Muscle of leg (tissue), 11 donors: ENCODE results near the gene NTSR1. TPM values are rescaled to one million over a fixed set of nuclear protein-coding genes. Genes with fewer than 3 reads are reported as not detected.
"Not testable (repeated sequence)": the region's sequence is repeated elsewhere in the genome, so short reads cannot be mapped to it uniquely, and the experiment has no call there.

Experiments
- DNase-seq: peaks from one replicate; pipeline ENCODE4 v3.0.0; 2013
- H3K27ac ChIP-seq: one replicate; pipeline ENCODE4 v1.5.1; 2013; ENCODE audit warnings: mild to moderate bottlenecking, low read length, control low read depth
- H3K27me3 ChIP-seq: one replicate; pipeline ENCODE4 v1.6.1; 2013; ENCODE audit warnings: low read length; ENCODE audit not compliant: control insufficient read depth, insufficient read depth
- H3K36me3 ChIP-seq: one replicate; pipeline ENCODE4 v1.6.1; 2013; ENCODE audit warnings: low read length; ENCODE audit not compliant: control insufficient read depth, insufficient read depth
- H3K4me1 ChIP-seq: one replicate; pipeline ENCODE4 v1.6.1; 2013; ENCODE audit warnings: low read length; ENCODE audit not compliant: control insufficient read depth, insufficient read depth
- H3K4me3 ChIP-seq: one replicate; pipeline ENCODE4 v1.5.1; 2013; ENCODE audit warnings: low read length, control low read depth
- H3K9me3 ChIP-seq: replicated peaks from 2 replicates; pipeline ENCODE4 v1.6.1; 2013; ENCODE audit warnings: low read depth, low read length; ENCODE audit not compliant: control insufficient read depth
- WGBS: methylation state at CpG from one replicate; pipeline ENCODE4 v1.1.5; 2013; ENCODE audit warnings: missing lambda C conversion rate; ENCODE audit not compliant: insufficient coverage; 5-methylcytosine and 5-hydroxymethylcytosine counted together
- polyA plus RNA-seq, 8 donors: library from polyadenylated mRNA; unstranded; fragments of 120-200 nt; gene quantifications; one replicate each; pipeline versions ENCODE4 v1.2.1 to v1.2.3, GENCODE V29; 2013; ENCODE audit warnings: inconsistent platforms in 1 of 8, low replicate concordance in 1 of 8; ENCODE audit not compliant: insufficient read length in 8 of 8, insufficient read depth in 1 of 8
- total RNA-seq: library from RNA; stranded (reverse); fragments of 120-200 nt; gene quantifications from one replicate; pipeline ENCODE4 v1.2.4, GENCODE V29; 2013

NTSR1 gene
- total and polyA plus RNA-seq, 9 donors, result 0.04 to 0.27 (median 0.18) TPM

DNA sequence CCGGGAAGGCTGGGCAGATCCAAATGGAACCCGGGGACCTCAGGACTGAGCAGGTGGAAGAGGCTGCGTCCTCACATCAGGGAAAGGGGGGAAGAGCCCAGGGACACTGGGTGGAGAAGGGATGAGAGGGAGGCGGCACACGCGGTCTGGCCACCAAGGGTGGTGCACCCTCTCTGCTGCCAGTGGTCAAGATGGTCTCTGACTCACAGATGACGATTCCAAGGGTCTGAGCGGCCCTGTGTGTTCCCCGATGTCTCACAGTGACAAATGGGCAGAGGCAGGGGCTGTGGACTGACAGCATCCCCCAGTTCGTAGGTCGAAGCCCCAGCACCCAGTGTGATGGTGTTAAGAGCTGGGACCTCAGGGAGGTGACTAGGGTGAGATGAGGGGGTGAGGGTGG is 34.3 kb upstream of the NTSR1 start:
- Histone ChIP-seq H3K9me3 (no peaks in the 10 kb centered on the region), H3K4me3 (no peak overlapping the region), H3K27me3 (peaks cover 15% of the 10 kb centered on the region), H3K4me1 (peaks cover 16% of the 10 kb centered on the region), H3K27ac (no peak overlapping the region), H3K36me3 (no peaks in the 10 kb centered on the region)
- DNase-seq, result no peak
- 86% methylated on average over 10 of the region's 11 CpGs for WGBS

DNA sequence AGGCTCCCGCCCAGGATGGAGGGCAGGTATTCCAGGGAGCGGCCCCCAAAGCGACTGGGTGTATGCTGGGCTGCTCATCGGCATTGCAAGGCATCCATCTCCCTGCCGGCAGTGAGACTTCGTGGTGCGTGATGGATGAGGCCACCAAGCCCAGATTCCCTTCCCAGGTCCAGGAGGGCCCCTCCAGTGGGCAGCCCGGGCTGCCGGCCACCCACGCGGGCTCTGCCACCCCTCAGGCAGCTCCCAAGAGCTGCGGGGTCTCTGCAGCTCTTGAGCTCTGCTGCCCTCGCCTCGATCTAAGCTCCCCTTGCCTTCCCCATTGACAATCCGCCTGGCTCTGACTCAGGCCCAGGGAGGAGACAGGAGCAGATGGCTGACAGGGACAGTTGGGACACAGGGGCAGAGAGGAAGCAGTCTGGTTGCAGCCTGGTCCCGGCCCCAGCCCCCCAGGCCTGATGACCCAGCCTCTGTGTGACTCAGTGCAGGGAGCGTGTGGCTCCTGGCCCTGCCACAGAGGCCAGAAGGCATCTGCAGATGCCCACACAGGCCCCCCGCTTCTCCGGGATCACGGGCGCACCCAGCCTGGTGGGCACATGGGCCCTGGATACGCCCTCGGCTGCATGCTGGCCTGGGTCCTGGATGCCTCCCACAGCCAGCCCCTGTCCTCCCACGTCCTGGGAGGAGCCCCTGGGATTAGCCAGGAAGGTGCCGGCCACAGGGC is 33.3 kb upstream of the NTSR1 start:
- 72% methylated on average over 13 of the region's 25 CpGs for WGBS
- Histone ChIP-seq H3K9me3 (peaks cover 4% of the 10 kb centered on the region), H3K27me3 (peaks cover 15% of the 10 kb centered on the region), H3K36me3 (no peaks in the 10 kb centered on the region), H3K27ac (no peak overlapping the region), H3K4me1 (peaks cover 16% of the 10 kb centered on the region), H3K4me3 (no peak overlapping the region)
- peak; percentile 59 for DNase-seq

DNA sequence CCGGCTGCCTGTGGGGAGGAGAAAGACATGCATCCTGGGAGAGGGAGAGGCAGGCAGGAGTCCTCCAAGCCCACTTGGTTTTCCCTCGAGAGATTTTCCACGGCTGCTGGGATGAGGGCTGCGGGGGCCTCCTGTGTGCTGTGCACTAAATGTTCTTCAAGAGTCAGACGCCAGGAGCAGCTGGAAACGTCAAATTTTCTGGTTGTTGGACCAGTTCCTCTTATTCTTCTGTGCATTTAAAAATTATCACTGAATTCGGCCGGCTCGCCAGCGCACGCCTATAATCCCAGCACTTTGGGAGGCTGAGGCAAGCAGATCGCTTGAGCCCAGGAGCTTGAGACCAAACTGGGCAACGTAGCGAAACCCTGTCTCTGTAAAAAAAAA is 32.8 kb upstream of the NTSR1 start:
- no peak overlapping the region for H3K27ac ChIP-seq
- H3K4me3 ChIP-seq, result no peak overlapping the region
- WGBS, result 46% methylated on average over 10 of the region's 14 CpGs
- peaks cover 4% of the 10 kb centered on the region for H3K9me3 ChIP-seq
- H3K27me3 ChIP-seq, result peaks cover 15% of the 10 kb centered on the region
- H3K36me3 ChIP-seq, result no peaks in the 10 kb centered on the region
- DNase-seq, result peak; percentile 55
- H3K4me1 ChIP-seq, result peaks cover 16% of the 10 kb centered on the region

DNA sequence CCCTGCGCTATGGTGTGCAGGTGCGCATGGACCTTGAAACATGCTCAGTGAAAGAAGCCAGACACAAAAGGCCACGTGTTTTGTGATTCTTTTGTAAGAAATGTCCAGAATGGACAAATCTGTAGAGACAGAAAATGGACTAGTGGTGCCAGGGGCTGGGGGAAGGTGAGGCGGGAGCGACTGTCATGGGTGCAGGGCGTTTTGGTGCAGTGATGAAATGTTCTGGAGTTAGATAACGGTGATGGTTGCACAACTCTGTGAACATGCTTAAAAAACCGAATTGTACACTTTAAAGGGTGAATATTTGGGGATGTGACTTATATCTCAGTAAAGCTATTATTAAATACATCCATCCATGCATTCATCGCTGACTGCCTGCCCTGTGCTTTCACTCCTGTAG is 31.7 kb upstream of the NTSR1 start:
- 94% methylated on average over 4 of the region's 9 CpGs for WGBS
- H3K27me3 ChIP-seq, result peaks cover 17% of the 10 kb centered on the region

DNA sequence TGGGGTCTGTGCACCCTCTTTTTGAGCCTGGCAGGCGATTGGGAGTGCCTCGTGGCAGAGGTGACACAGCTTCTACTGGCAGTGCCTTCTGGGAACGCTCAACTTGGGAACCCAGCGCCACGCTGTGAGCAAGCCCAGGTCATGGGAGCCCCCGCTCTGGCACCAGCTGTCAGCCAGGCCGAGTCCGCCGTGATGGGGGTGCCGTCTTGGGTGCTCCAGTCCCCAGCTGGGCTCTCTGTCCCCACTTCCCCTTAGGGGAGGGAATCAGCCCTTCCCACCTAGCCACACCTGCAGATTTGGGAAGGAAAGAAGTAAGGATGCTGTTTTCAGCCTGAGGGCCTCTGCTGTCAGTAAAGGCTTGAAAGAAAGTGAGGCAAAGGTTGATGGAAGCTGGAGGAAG is 31.0 kb upstream of the NTSR1 start:
- Histone ChIP-seq H3K36me3 (no peaks in the 10 kb centered on the region), H3K4me1 (peaks cover 16% of the 10 kb centered on the region), H3K27ac (no peak overlapping the region), H3K4me3 (no peak overlapping the region), H3K27me3 (peaks cover 21% of the 10 kb centered on the region), H3K9me3 (peaks cover 4% of the 10 kb centered on the region)
- DNase-seq, result no peak
- 80% methylated on average over 5 of the region's 10 CpGs for WGBS

More for the DNA sequence above, 31.7 kb upstream of the NTSR1 start:
- DNase-seq, result no peak
- Histone ChIP-seq H3K9me3 (peaks cover 4% of the 10 kb centered on the region), H3K27ac (no peak overlapping the region), H3K36me3 (no peaks in the 10 kb centered on the region), H3K4me1 (peaks cover 16% of the 10 kb centered on the region), H3K4me3 (no peak overlapping the region)

DNA sequence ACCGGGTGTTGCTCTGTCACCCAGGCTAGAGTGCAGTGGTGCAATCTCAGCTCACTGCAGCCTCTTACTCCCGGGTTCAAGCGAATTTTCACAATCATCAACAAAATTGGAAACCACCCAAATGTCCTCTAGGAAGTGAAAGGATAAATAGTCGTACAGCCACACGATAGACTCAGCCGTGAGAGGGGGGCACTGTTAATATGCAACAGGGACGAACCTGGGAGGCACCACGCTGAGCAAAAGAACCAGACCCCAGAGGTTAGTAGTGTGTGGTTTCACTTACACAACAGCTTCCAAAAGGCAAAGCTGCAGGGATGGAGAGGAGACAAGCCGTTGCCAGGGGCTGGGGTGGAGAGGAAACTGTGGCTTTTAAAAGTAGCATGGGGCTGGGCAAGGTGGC is 30.1 kb upstream of the NTSR1 start:
- no peak overlapping the region for H3K27ac ChIP-seq
- no peak overlapping the region for H3K4me3 ChIP-seq
- no CpG with 5 or more reads among the region's 9 CpGs for WGBS
- H3K9me3 ChIP-seq, result peaks cover 4% of the 10 kb centered on the region
- peaks cover 16% of the 10 kb centered on the region for H3K4me1 ChIP-seq
- DNase-seq, result no peak
- H3K27me3 ChIP-seq, result peaks cover 28% of the 10 kb centered on the region
- no peaks in the 10 kb centered on the region for H3K36me3 ChIP-seq

DNA sequence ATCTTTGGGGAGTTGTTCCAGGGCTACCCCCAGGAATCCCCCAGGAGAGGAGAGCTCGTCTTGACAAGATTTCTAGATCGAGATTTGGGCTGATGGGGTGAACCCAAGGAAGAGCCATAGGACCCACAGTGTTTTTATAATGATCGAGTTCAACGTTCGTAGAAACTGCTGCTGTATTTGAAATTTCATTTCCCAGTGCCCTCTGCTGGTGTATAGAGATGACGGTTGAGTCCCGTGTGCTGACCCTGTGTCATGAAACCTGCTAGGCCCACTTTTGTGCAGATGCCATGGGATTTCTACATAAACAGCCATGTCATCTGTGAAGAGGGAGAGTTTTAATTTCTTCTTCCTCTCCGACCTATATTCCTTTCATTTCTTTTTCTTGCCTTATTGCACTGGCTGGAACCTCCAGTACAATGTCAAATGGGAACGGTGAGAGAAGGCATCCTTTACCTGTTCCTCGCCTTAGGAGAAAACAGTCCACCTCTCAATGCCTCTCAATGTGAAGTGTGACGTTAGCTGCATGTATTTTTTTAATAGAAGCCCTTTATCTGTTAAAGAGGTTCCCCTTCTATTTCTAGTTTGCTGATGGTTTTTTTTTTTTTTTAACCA is 28.6 kb upstream of the NTSR1 start:
- WGBS, result 94% methylated on average over 8 of the region's 11 CpGs
- peaks cover 29% of the 10 kb centered on the region for H3K27me3 ChIP-seq

DNA sequence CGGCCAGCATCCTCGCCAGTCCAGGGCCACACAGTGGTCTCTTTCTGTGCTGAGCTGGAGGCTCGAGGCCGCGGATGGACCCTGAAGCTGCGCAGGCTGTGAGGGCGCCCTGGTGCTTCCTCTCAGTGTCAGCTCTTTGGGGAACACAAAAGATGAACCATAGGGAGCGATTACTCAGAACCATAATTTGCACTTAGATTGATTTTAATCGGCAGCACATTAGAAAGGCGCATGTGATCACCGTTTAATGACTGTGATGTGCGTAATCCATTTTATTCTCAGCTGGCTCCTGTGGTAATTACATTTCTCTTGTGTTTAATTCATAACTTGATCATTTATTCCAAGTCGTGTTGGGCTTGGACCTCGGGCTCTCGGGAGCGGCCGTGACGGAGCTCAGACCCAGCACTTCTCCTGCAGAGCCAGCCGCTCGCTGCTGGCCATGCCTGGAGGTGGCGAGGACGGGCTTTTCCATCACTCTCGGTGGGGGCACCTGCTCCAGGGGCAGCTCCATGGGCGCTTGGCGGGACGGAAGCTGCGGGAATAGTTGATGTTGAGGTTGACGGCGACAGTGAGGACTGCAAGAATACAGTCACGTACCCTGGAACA is 25.6 kb upstream of the NTSR1 start:
- no peak overlapping the region for H3K4me3 ChIP-seq
- no peak for DNase-seq
- H3K27me3 ChIP-seq, result peaks cover 29% of the 10 kb centered on the region
- no peaks in the 10 kb centered on the region for H3K36me3 ChIP-seq
- peaks cover 4% of the 10 kb centered on the region for H3K9me3 ChIP-seq
- no peak overlapping the region for H3K27ac ChIP-seq
- H3K4me1 ChIP-seq, result peaks cover 14% of the 10 kb centered on the region
- WGBS, result 71% methylated on average over 25 of the region's 30 CpGs

More for the DNA sequence above, 28.6 kb upstream of the NTSR1 start:
- Histone ChIP-seq H3K4me3 (no peak overlapping the region), H3K36me3 (no peaks in the 10 kb centered on the region), H3K4me1 (peaks cover 12% of the 10 kb centered on the region), H3K27ac (no peak overlapping the region), H3K9me3 (peaks cover 4% of the 10 kb centered on the region)
- DNase-seq, result no peak

DNA sequence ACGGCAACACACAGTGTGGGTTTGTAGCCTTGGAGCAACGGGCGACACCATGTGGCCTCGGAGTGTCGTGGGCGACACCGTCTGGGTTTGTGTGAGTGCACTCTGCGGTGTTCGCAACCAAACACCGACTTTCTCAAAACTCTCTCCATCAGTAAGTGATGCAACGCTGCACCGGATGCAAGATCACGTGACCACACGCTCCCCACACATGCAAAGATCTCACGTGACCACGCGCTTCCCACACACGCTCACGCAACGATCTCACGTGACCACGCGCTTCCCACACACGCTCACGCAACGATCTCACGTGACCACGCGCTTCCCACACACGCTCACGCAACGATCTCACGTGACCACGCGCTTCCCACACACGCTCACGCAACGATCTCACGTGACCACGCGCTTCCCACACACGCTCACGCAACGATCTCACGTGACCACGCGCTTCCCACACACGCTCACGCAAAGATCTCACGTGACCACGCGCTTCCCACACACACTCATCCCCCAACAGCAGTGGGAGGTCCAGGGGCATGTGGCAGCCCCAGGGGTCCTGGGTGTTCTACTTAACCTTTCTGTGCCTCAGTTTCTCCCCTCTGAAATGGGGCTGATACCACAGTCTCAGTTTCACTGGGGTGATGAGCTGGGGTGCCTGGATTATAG is 24.8 kb upstream of the NTSR1 start:
- H3K4me3 ChIP-seq, H3K36me3 ChIP-seq, H3K27ac ChIP-seq, DNase-seq, H3K9me3 ChIP-seq: not testable (repeated sequence)
- H3K4me1 ChIP-seq, result peaks cover 15% of the 10 kb centered on the region
- H3K27me3 ChIP-seq, result peaks cover 29% of the 10 kb centered on the region
- WGBS, result 94% methylated on average over 22 of the region's 52 CpGs

DNA sequence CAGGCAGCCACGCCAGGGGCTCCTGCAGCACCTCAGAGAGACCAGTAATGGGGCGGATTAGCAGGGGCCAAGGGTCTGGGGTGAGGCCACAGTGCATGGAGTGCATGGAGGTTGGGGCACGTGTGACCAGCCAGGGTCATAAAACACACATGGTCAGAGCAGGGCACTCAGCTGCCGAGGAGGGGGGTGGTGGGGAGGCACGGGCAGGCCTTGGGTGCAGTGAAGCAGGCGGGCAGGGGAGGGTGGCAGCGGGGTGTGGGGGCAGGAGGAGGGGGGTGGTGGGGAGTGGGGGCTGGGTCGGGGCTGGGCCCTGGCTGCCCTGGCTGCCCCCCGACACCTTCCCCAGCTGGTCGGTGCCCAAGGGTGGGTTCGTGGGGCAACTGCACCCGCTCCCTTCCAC is 23.7 kb upstream of the NTSR1 start:
- Histone ChIP-seq H3K4me1 (peaks cover 15% of the 10 kb centered on the region), H3K27ac (no peak overlapping the region), H3K36me3 (no peaks in the 10 kb centered on the region), H3K9me3 (peaks cover 3% of the 10 kb centered on the region), H3K4me3 (no peak overlapping the region), H3K27me3 (peaks cover 29% of the 10 kb centered on the region)
- WGBS, result 14% methylated on average over 2 of the region's 12 CpGs
- no peak for DNase-seq
